ENCODE data around the gene CRYM.

GRCh38 chr16:21263640-21264570, 14.2 kb downstream of the CRYM start:
- TF ChIP-seq CTCF (conservative IDR thresholded peaks at IDR 0.05), result no peak
- TF ChIP-seq ZFX (IDR thresholded peaks at IDR 0.05), result no peak
